Natural killer cell (primary cell): Measurements from ENCODE around the gene GZF1. TPM values are rescaled to one million over a fixed set of nuclear protein-coding genes. Genes with fewer than 3 reads are reported as not detected.
A peak's percentile ranks its signal among the peaks of the same experiment; 100 is the strongest.

Source experiments
- ATAC-seq, 3 donors: fragments of 150-1000 bp in 2 of 3; fragments of 200-7000 bp in 1 of 3; cut with Tn5 transposase; 1 replicate in 1 of 3; 2 replicates in 2 of 3; pipeline ENCODE4 v1.10.0; 2021; ENCODE audit warnings: mild to moderate bottlenecking in 2 of 3, moderate library complexity in 2 of 3
- DNase-seq, 2 donors: peaks; one replicate each; pipeline versions ENCODE4 v3.0.0 to v3.0.0-alpha.2; 2013 to 2021; ENCODE audit warnings: mixed read lengths in 1 of 2
- H3K27ac ChIP-seq: one replicate; pipeline ENCODE4 v1.5.1; 2013; ENCODE audit warnings: mild to moderate bottlenecking, low read length
- H3K27me3 ChIP-seq: one replicate; pipeline ENCODE4 v1.6.1; 2013; ENCODE audit warnings: low read length; ENCODE audit not compliant: control insufficient read depth, insufficient read depth
- H3K36me3 ChIP-seq: one replicate; pipeline ENCODE4 v1.6.1; 2013; ENCODE audit warnings: low read length; ENCODE audit not compliant: control insufficient read depth, insufficient read depth
- H3K4me1 ChIP-seq: one replicate; pipeline ENCODE4 v1.6.1; 2013; ENCODE audit warnings: low read length; ENCODE audit not compliant: control insufficient read depth, insufficient read depth
- H3K4me3 ChIP-seq: one replicate; pipeline ENCODE4 v1.5.1; 2013; ENCODE audit warnings: low read length
- H3K9me3 ChIP-seq: one replicate; pipeline ENCODE4 v1.6.1; 2013; ENCODE audit warnings: low read length; ENCODE audit not compliant: control insufficient read depth, insufficient read depth
- H3K27ac Mint-ChIP-seq, 2 donors: one replicate each; pipeline ENCODE4 v1.8.0; 2022; ENCODE audit warnings: mild to moderate bottlenecking in 2 of 2, mixed read lengths in 2 of 2, moderate library complexity in 1 of 2
- H3K27me3 Mint-ChIP-seq, 2 donors: one replicate each; pipeline ENCODE4 v1.8.0; 2022; ENCODE audit warnings: low read depth in 2 of 2, mixed read lengths in 2 of 2
- H3K36me3 Mint-ChIP-seq: one replicate; pipeline ENCODE4 v1.8.0; 2022; ENCODE audit warnings: mixed read lengths
- H3K4me1 Mint-ChIP-seq, 2 donors: one replicate each; pipeline ENCODE4 v1.8.0; 2022; ENCODE audit warnings: mixed read lengths in 2 of 2
- H3K4me3 Mint-ChIP-seq: one replicate; pipeline ENCODE4 v1.8.0; 2022; ENCODE audit warnings: mild to moderate bottlenecking, moderate library complexity, mixed read lengths
- H3K9me3 Mint-ChIP-seq, 2 donors: one replicate each; pipeline ENCODE4 v1.8.0; 2022; ENCODE audit warnings: mixed read lengths in 2 of 2
- CTCF ChIP-seq: fragments of 200-600 bp; IDR thresholded peaks from one replicate; pipeline ENCODE4 v1.8.0; 2022; ENCODE audit warnings: antibody characterized with exemption
- WGBS: methylation state at CpG from one replicate; pipeline ENCODE4 v1.1.7; 2013; ENCODE audit warnings: missing lambda C conversion rate; ENCODE audit not compliant: insufficient coverage; 5-methylcytosine and 5-hydroxymethylcytosine counted together
- intact Hi-C: fragments of 100-400 bp; cut with micrococcal nuclease; formaldehyde crosslinking; loops from one replicate; pipeline ENCODE4 v1.14.2; 2022
- total RNA-seq, 4 donors: library from RNA; stranded (reverse); fragments of 120-200 nt in 1 of 4; gene quantifications; one replicate each; pipeline versions ENCODE4 v1.2.3 to v1.2.4, GENCODE V29; 2013 to 2022

Gene GZF1
- total RNA-seq, 3 donors from 2014 or later (not counting 1 experiment from before 2014, with no cell fraction given), result 45.1 to 56.6 (median 45.9) TPM

- WGBS, result no CpG with 5 or more reads among the region's 1 CpG
- TF ChIP-seq CTCF, result no peak
- no peaks in the 10 kb centered on the region for H3K9me3 Mint-ChIP-seq
- no peaks in the 10 kb centered on the region for H3K4me1 ChIP-seq
- peaks cover 37 to 61% of the 10 kb centered on the region in 2 donors for H3K4me1 Mint-ChIP-seq
- H3K9me3 ChIP-seq, result no peaks in the 10 kb centered on the region
- H3K27me3 ChIP-seq, result no peaks in the 10 kb centered on the region
- H3K27ac ChIP-seq, result no peak overlapping the region
- H3K27ac Mint-ChIP-seq, result peak overlapping the region in 1 of 2 donors; percentile 77
- H3K4me3 Mint-ChIP-seq, result no peak overlapping the region
- H3K36me3 ChIP-seq, result no peaks in the 10 kb centered on the region
- ATAC-seq (no peak), DNase-seq (no peak)
- no peaks in the 10 kb centered on the region for H3K36me3 Mint-ChIP-seq
- no peak overlapping the region for H3K4me3 ChIP-seq
- intact Hi-C loops, result no loop called here
- H3K27me3 Mint-ChIP-seq, result no peaks in the 10 kb centered on the region
These were observed 44.9 kb downstream of the GZF1 start for GRCh38 chr20:23406880-23407279.

- Histone ChIP-seq H3K9me3 (no peaks in the 10 kb centered on the region), H3K4me3 (no peak overlapping the region), H3K4me1 (no peaks in the 10 kb centered on the region), H3K36me3 (no peaks in the 10 kb centered on the region), H3K27me3 (no peaks in the 10 kb centered on the region), H3K27ac (no peak overlapping the region)
- Mint-ChIP-seq H3K36me3 (no peaks in the 10 kb centered on the region), H3K9me3 (no peaks in the 10 kb centered on the region), H3K4me3 (no peak overlapping the region), H3K27me3 (no peaks in the 10 kb centered on the region), H3K27ac (peak overlapping the region; percentile 47 to 77), H3K4me1 (peaks cover 37 to 62% of the 10 kb centered on the region in 2 donors)
- DNase-seq, result peak in 1 of 2 donors; percentile 61
- peak; percentile 87 to 97 (median 93) for ATAC-seq
- WGBS, result no CpG with 5 or more reads among the region's 2 CpGs
- intact Hi-C loops, result no loop called here
- no peak for TF ChIP-seq CTCF
These were observed 45.9 kb downstream of the GZF1 start for GRCh38 chr20:23407781-23408464.

GRCh38 chr20:23408957-23409356 lies 47.0 kb downstream of the GZF1 start:
- H3K9me3 Mint-ChIP-seq, result no peaks in the 10 kb centered on the region
- Histone ChIP-seq H3K27me3 (no peaks in the 10 kb centered on the region), H3K9me3 (no peaks in the 10 kb centered on the region), H3K27ac (no peak overlapping the region), H3K4me1 (no peaks in the 10 kb centered on the region), H3K36me3 (no peaks in the 10 kb centered on the region), H3K4me3 (no peak overlapping the region)
- intact Hi-C loops, result no loop called here
- TF ChIP-seq CTCF, result no peak
- H3K4me1 Mint-ChIP-seq, result peaks cover 43 to 69% of the 10 kb centered on the region in 2 donors
- no peaks in the 10 kb centered on the region for H3K27me3 Mint-ChIP-seq
- 100% methylated on average over 2 of the region's 2 CpGs for WGBS
- H3K36me3 Mint-ChIP-seq, result no peaks in the 10 kb centered on the region
- ATAC-seq (no peak), DNase-seq (no peak)
- H3K27ac Mint-ChIP-seq, result peak overlapping the region; percentile 47 to 77
- H3K4me3 Mint-ChIP-seq, result no peak overlapping the region

DNA sequence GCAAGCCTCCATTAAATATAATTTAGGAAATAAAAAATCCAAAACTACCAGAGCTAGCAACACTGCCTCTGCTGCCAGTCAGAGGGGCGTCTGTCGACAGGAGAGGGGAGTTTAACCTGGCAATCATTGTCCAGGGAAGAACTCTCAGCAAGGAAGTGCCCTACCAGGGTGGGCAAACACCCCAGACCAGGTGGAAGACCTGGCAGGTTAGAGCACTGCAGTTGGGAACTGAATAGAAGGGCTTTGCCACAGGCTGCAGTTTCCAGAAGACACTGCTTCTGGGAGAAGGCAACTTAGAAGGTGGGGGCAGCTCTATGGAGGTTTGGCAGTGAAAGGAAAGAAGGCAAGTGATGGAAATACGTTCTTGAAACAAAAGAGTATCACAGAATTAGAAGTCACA lies 47.8 kb downstream of the GZF1 start:
- intact Hi-C loops, result no loop called here
- Histone ChIP-seq H3K36me3 (no peaks in the 10 kb centered on the region), H3K4me3 (no peak overlapping the region), H3K9me3 (no peaks in the 10 kb centered on the region), H3K27me3 (no peaks in the 10 kb centered on the region), H3K4me1 (no peaks in the 10 kb centered on the region), H3K27ac (no peak overlapping the region)
- Mint-ChIP-seq H3K4me1 (peaks cover 43 to 66% of the 10 kb centered on the region in 2 donors), H3K4me3 (no peak overlapping the region), H3K27me3 (no peaks in the 10 kb centered on the region), H3K27ac (no peak overlapping the region), H3K9me3 (no peaks in the 10 kb centered on the region), H3K36me3 (no peaks in the 10 kb centered on the region)
- no peak for TF ChIP-seq CTCF
- WGBS, result 97% methylated on average over 2 of the region's 3 CpGs
- ATAC-seq (no peak), DNase-seq (no peak)
